SK-N-SH (cell line): ENCODE data around the gene MYO1E. TPM values are rescaled to one million over a fixed set of nuclear protein-coding genes. Genes with fewer than 3 reads are reported as not detected.

Experiments used
- CTCF ChIA-PET: fragments of 300-600, 350-600 bp; formaldehyde crosslinking; extraction: SDS; loops from one replicate; lab custom pipeline; 2021; lab: Yijun Ruan, JAX
- POLR2A ChIA-PET: fragments of 350-600 bp; sonication (Branson Sonifier 250); formaldehyde crosslinking; extraction: SDS; loops from one replicate; lab custom pipeline; 2020; ENCODE audit warnings: antibody characterized with exemption, inconsistent platforms; lab: Yijun Ruan, JAX
- DNase-seq: peaks from one replicate; pipeline ENCODE4 v3.0.0; 2012
- H2AFZ ChIP-seq: fragments of 200-600 bp; sonication (generic); 2 replicates; pipeline ENCODE4 v1.8.1; 2016; ENCODE audit warnings: antibody characterized with exemption, mild to moderate bottlenecking, low read depth
- H3F3A ChIP-seq: fragments of 200-600 bp; sonication (generic); replicated peaks from 2 replicates; pipeline ENCODE3; 2016; ENCODE audit warnings: antibody characterized with exemption, mild to moderate bottlenecking; ENCODE audit not compliant: insufficient read depth
- H3K27ac ChIP-seq, 2 experiments: fragments of 200-500 bp in 1 of 2; fragments of 200-600 bp in 1 of 2; sonication (Bioruptor generic) in 1 of 2; sonication (generic), shearing (Covaris generic) in 1 of 2; 2 replicates each; pipeline versions ENCODE4 v1.5.1 to v1.6.1; 2014 to 2016; ENCODE audit warnings: low read depth in 2 of 2, inconsistent platforms in 1 of 2, low read length in 1 of 2, mild to moderate bottlenecking in 1 of 2, mixed read lengths in 1 of 2
- H3K27me3 ChIP-seq: fragments of 200-600 bp; sonication (generic), shearing (Covaris generic); 2 replicates; pipeline ENCODE4 v1.6.1; 2016; ENCODE audit warnings: mixed run types; ENCODE audit not compliant: insufficient read depth
- H3K36me3 ChIP-seq, 2 experiments: fragments of 200-500 bp in 1 of 2; fragments of 200-600 bp in 1 of 2; sonication (Bioruptor generic) in 1 of 2; sonication (generic) in 1 of 2; replicated peaks in 1 of 2; 2 replicates each; pipeline versions ENCODE3 to v1.5.1; 2014 to 2016; ENCODE audit warnings: low read length in 1 of 2, mild to moderate bottlenecking in 1 of 2; ENCODE audit not compliant: insufficient read depth in 2 of 2, control insufficient read depth in 1 of 2
- H3K4me1 ChIP-seq, 2 experiments: fragments of 200-500 bp in 1 of 2; fragments of 200-600 bp in 1 of 2; sonication (Bioruptor generic) in 1 of 2; sonication (generic), shearing (Covaris generic) in 1 of 2; 2 replicates each; pipeline versions ENCODE4 v1.5.1 to v1.6.1; 2014 to 2016; ENCODE audit warnings: low read depth in 1 of 2, low read length in 1 of 2, mixed run types in 1 of 2; ENCODE audit not compliant: insufficient read depth in 2 of 2, control insufficient read depth in 1 of 2
- H3K4me2 ChIP-seq: fragments of 200-600 bp; sonication (generic), shearing (Covaris generic); 2 replicates; pipeline ENCODE4 v1.6.1; 2017; ENCODE audit warnings: mixed run types
- H3K4me3 ChIP-seq, 2 experiments: fragments of 200-500 bp in 1 of 2; fragments of 200-600 bp in 1 of 2; sonication (Bioruptor generic) in 1 of 2; sonication (generic), shearing (Covaris generic) in 1 of 2; 2 replicates each; pipeline versions ENCODE4 v1.5.1 to v1.8.1; 2014 to 2016; ENCODE audit warnings: low read depth in 2 of 2, inconsistent platforms in 1 of 2, low read length in 1 of 2, mild to moderate bottlenecking in 1 of 2, mixed read lengths in 1 of 2, moderate library complexity in 1 of 2
- H3K79me2 ChIP-seq: fragments of 200-600 bp; sonication (generic); 2 replicates; pipeline ENCODE4 v1.8.1; 2017; ENCODE audit warnings: mild to moderate bottlenecking; ENCODE audit not compliant: insufficient read depth
- H3K9ac ChIP-seq: fragments of 200-600 bp; sonication (generic); 2 replicates; pipeline ENCODE4 v1.6.1; 2017; ENCODE audit warnings: mixed run types
- H3K9me2 ChIP-seq: fragments of 200-600 bp; sonication (generic); 2 replicates; pipeline ENCODE4 v1.6.1; 2017; ENCODE audit warnings: mixed run types
- H3K9me3 ChIP-seq: fragments of 200-600 bp; sonication (generic); 2 replicates; pipeline ENCODE4 v1.6.1; 2017; ENCODE audit warnings: mixed run types, mild to moderate bottlenecking, moderate library complexity
- H4K20me1 ChIP-seq: fragments of 200-600 bp; sonication (generic); 2 replicates; pipeline ENCODE4 v1.6.1; 2017; ENCODE audit warnings: mild to moderate bottlenecking, mixed run types; ENCODE audit not compliant: insufficient read depth
- CHD2 ChIP-seq: fragments of 150-350 bp; IDR thresholded peaks from 2 replicates; pipeline ENCODE4 v1.6.1; 2018; ENCODE audit warnings: low read length; ENCODE audit not compliant: partially characterized antibody
- CTCF ChIP-seq: fragments of 200-600 bp; sonication (generic); IDR thresholded peaks from 2 replicates; pipeline ENCODE4 v1.6.1; 2017; ENCODE audit warnings: antibody characterized with exemption, mild to moderate bottlenecking, moderate library complexity
- ELF1 ChIP-seq: IDR thresholded peaks from 2 replicates; pipeline ENCODE4 v1.4.0; 2012
- EP300 ChIP-seq, 2 experiments: IDR thresholded peaks; 2 replicates each; pipeline versions ENCODE4 v1.4.0 to v1.6.1; 2012; ENCODE audit warnings: borderline replicate concordance in 1 of 2, low read depth in 1 of 2, low read length in 1 of 2
- FOXM1 ChIP-seq: IDR thresholded peaks from 2 replicates; pipeline ENCODE4 v1.4.0; 2012; ENCODE audit warnings: low read depth, mild to moderate bottlenecking
- GABPA ChIP-seq: IDR thresholded peaks from 2 replicates; pipeline ENCODE4 v1.4.0; 2012; ENCODE audit warnings: low read depth, mild to moderate bottlenecking
- GATA2 ChIP-seq: sonication (generic); formaldehyde crosslinking; IDR thresholded peaks from 2 replicates; pipeline ENCODE4 v1.5.0; 2020; ENCODE audit warnings: mild to moderate bottlenecking, missing genetic modification reagents
- JUND ChIP-seq: IDR thresholded peaks from 2 replicates; pipeline ENCODE4 v1.4.0; 2012
- NFIC ChIP-seq: IDR thresholded peaks from 2 replicates; pipeline ENCODE4 v1.4.0; 2012; ENCODE audit warnings: borderline replicate concordance
- NRF1 ChIP-seq: IDR thresholded peaks from 2 replicates; pipeline ENCODE4 v1.6.1; 2012; ENCODE audit warnings: low read depth, mild to moderate bottlenecking, low read length
- PBX3 ChIP-seq: IDR thresholded peaks from 2 replicates; pipeline ENCODE4; 2012
- POLR2AphosphoS5 ChIP-seq: IDR thresholded peaks from 2 replicates; pipeline ENCODE4 v1.6.1; 2012; ENCODE audit warnings: low read depth, low read length
- RAD21 ChIP-seq: IDR thresholded peaks from 2 replicates; pipeline ENCODE4 v1.6.1; 2012; ENCODE audit warnings: mild to moderate bottlenecking, low read length
- REST ChIP-seq: IDR thresholded peaks from 2 replicates; pipeline ENCODE4 v1.6.1; 2012; ENCODE audit warnings: mild to moderate bottlenecking, low read depth, low read length, moderate library complexity
- RFX5 ChIP-seq: IDR thresholded peaks from 2 replicates; pipeline ENCODE4 v1.6.1; 2012; ENCODE audit warnings: mild to moderate bottlenecking, improper control_type of control experiment, low read length
- RXRA ChIP-seq: IDR thresholded peaks from 2 replicates; pipeline ENCODE4 v1.4.0; 2012; ENCODE audit warnings: low read depth, mild to moderate bottlenecking, borderline replicate concordance
- TAF1 ChIP-seq: IDR thresholded peaks from 2 replicates; pipeline ENCODE4 v1.6.1; 2012; ENCODE audit warnings: low read depth, mild to moderate bottlenecking, low read length, moderate library complexity, borderline replicate concordance
- TEAD4 ChIP-seq: IDR thresholded peaks from 2 replicates; pipeline ENCODE4 v1.4.0; 2012; ENCODE audit warnings: mild to moderate bottlenecking, borderline replicate concordance; ENCODE audit not compliant: insufficient read depth
- USF1 ChIP-seq: IDR thresholded peaks from 2 replicates; pipeline ENCODE4 v1.4.0; 2012; ENCODE audit warnings: low read depth, borderline replicate concordance
- ZBTB33 ChIP-seq: IDR thresholded peaks from 2 replicates; pipeline ENCODE4 v1.4.0; 2012; ENCODE audit warnings: low read depth, borderline replicate concordance
- WGBS: methylation state at CpG from one replicate; pipeline ENCODE4 v1.1.6; 2017; ENCODE audit warnings: low lambda C conversion rate; 5-methylcytosine and 5-hydroxymethylcytosine counted together
- polyA plus RNA-seq, 3 experiments: library from polyadenylated mRNA; depleted of rRNA; stranded (reverse); fragments of >200 nt; gene quantifications; 2 replicates each; pipeline ENCODE4 v1.2.3, GENCODE V29; 2012

Gene MYO1E
- polyA plus RNA-seq, 1 of the 3 experiments (the other 2 are of a cell fraction), result 9.7 TPM

GRCh38 chr15:59349680-59350420 lies 22.8 kb downstream of the MYO1E start (continued):
- TF ChIP-seq RXRA (no peak), NFIC (no peak), ZBTB33 (no peak), REST (no peak; the same call in 1 of the 2 replicates)
- TF ChIP-seq, all 33 proteins: peak for 9

GRCh38 chr15:59347915-59348314 lies 24.8 kb downstream of the MYO1E start:
- no peak for DNase-seq
- peaks cover 61% of the 10 kb centered on the region for H3K79me2 ChIP-seq
- H2AFZ ChIP-seq, result no peak overlapping the region
- POLR2A ChIA-PET, result no interaction called here
- H4K20me1 ChIP-seq, result no peaks in the 10 kb centered on the region
- H3K9ac ChIP-seq, result no peak overlapping the region
- no peak overlapping the region for H3K27ac ChIP-seq
- WGBS, result 95% methylated on average over 5 of the region's 5 CpGs
- no peaks in the 10 kb centered on the region for H3K9me2 ChIP-seq
- TF ChIP-seq JUND (no peak), CTCF (no peak), RFX5 (no peak), POLR2AphosphoS5 (no peak), FOXM1 (no peak), ELF1 (no peak), CHD2 (no peak), NRF1 (no peak), GABPA (no peak), PBX3 (no peak), RAD21 (no peak), ZBTB33 (no peak), USF1 (no peak), TEAD4 (no peak), GATA2 (no peak), EP300 (IDR thresholded peaks at IDR 0.05; ENCODE audit: borderline replicate concordance in 1 of 2, low read depth in 1 of 2, low read length in 1 of 2) (no peak), TAF1 (no peak)
- peaks cover 5 to 8% of the 10 kb centered on the region in 2 experiments; a peak in 3 of 4 replicates for H3K4me1 ChIP-seq
- no peak overlapping the region for H3K4me2 ChIP-seq
- CTCF ChIA-PET, result no interaction called here
- H3K27me3 ChIP-seq, result no peaks in the 10 kb centered on the region
- H3K4me3 ChIP-seq, result no peak overlapping the region
- 0 out of 2 replicates have a peak, but pooled peaks cover 3% of the 10 kb centered on the region for H3K9me3 ChIP-seq
- peaks cover 20% of the 10 kb centered on the region for H3F3A ChIP-seq
- peaks cover 0 to 6% of the 10 kb centered on the region in 2 experiments for H3K36me3 ChIP-seq
